IMR-90 (cell line): Measurements from ENCODE around the gene HNRNPM.

Experiments
- MXI1 ChIP-seq: IDR thresholded peaks from 2 replicates; pipeline ENCODE4 v1.6.1; 2012; ENCODE audit warnings: low read depth, mild to moderate bottlenecking, low read length, moderate library complexity, borderline replicate concordance
- NFE2L2 ChIP-seq: fragments of 150-350 bp; IDR thresholded peaks from 2 replicates; pipeline ENCODE4 v1.6.1; 2016; ENCODE audit warnings: low read depth, mild to moderate bottlenecking, low read length
- POLR2A ChIP-seq: IDR thresholded peaks from 2 replicates; pipeline ENCODE4 v1.6.1; 2012; ENCODE audit warnings: mild to moderate bottlenecking, low read depth, low read length
- TF ChIP-seq, protein P1 (sequence below): conservative IDR thresholded peaks from 2 replicates; pipeline ENCODE4 v1.5.1; 2012; ENCODE audit warnings: mild to moderate bottlenecking, low read depth, low read length, improper control_type of control experiment
- TF ChIP-seq, protein P2 (sequence below): fragments of 150-350 bp; IDR thresholded peaks from 2 replicates; pipeline ENCODE4 v1.6.1; 2017; ENCODE audit warnings: mild to moderate bottlenecking, antibody characterized with exemption, low read length, low read depth

DNA sequence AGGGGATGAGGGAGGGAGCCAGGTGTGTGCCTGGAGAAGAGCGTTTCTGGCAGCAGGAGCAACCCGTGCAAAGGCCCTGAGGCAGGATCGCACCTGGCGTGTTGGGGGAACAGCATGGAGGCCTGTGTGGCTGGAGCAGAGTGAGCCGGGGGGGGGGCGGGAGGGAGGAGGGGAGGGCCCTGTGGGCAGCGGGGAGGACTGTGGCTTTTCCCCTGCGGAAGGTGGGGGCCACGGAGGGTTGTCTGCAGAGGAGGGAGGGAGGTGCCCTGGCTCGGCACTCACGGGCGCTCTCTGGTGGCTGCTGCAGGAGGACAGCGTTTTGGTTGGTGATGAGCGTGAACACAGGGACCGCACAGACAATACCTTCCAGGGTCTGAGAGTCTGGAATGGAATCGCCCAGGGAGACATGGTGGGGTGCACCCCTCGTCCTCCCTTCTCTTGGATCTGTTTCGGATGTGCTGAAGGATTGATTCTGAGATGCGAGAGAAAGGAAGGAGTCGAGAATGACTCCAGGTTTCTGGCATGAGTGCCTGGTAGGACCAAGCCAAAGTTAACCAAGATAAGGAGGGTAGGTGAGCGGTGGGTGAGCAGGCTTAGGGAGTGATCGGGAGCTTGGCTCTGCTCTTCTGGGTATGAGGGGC, 48.1 kb upstream of the HNRNPM start:
- TF ChIP-seq, protein P1, sequence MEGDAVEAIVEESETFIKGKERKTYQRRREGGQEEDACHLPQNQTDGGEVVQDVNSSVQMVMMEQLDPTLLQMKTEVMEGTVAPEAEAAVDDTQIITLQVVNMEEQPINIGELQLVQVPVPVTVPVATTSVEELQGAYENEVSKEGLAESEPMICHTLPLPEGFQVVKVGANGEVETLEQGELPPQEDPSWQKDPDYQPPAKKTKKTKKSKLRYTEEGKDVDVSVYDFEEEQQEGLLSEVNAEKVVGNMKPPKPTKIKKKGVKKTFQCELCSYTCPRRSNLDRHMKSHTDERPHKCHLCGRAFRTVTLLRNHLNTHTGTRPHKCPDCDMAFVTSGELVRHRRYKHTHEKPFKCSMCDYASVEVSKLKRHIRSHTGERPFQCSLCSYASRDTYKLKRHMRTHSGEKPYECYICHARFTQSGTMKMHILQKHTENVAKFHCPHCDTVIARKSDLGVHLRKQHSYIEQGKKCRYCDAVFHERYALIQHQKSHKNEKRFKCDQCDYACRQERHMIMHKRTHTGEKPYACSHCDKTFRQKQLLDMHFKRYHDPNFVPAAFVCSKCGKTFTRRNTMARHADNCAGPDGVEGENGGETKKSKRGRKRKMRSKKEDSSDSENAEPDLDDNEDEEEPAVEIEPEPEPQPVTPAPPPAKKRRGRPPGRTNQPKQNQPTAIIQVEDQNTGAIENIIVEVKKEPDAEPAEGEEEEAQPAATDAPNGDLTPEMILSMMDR = peak; percentile 67
- TF ChIP-seq, protein P2, sequence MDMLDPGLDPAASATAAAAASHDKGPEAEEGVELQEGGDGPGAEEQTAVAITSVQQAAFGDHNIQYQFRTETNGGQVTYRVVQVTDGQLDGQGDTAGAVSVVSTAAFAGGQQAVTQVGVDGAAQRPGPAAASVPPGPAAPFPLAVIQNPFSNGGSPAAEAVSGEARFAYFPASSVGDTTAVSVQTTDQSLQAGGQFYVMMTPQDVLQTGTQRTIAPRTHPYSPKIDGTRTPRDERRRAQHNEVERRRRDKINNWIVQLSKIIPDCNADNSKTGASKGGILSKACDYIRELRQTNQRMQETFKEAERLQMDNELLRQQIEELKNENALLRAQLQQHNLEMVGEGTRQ = no peak
- TF ChIP-seq POLR2A = no peak
- TF ChIP-seq MXI1 = no peak
- TF ChIP-seq NFE2L2 = no peak
